ENCODE measurements around the gene GPR15LG. TPM values are rescaled to one million over a fixed set of nuclear protein-coding genes. Genes with fewer than 3 reads are reported as not detected.
"Not testable (repeated sequence)": the region's sequence is repeated elsewhere in the genome, so short reads cannot be mapped to it uniquely, and the experiment has no call there.

GPR15LG gene
- not detected for polyA plus RNA-seq (2013, experiment 1 of 2)
- polyA plus RNA-seq (2013, experiment 2 of 2) = not detected

DNA sequence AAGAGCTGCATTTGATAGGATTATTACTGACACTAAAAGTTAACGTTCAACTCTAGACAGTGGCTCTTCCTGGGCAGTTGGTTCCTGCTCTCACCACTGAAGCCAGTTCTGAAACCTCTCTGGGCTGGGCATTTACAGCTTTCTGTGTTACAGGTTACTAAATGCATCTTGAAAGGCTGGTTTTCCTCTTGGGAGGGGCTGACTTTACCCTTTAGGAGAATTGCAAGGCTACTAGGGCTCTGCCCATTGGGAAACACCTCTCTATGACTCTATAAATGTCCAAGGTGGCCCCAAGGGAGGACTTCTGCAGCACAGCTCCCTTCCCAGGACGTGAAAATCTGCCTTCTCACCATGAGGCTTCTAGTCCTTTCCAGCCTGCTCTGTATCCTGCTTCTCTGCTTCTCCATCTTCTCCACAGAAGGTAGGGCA, at the start of gene GPR15LG:
Gene GPR15LG, plus strand, starts transcription at position 301 of the 429 bp plus-strand sequence. Its CDS starts 51 bp downstream, at position 352.
- no peak within 1 kb of the TSS for H3K27ac ChIP-seq (ENCODE audit: low read depth, low read length, severe bottlenecking)
- WGBS, 2 experiments (ENCODE audit: insufficient coverage in 2 of 2) = 80 to 100% methylated on average over 1 to 2 of the region's 2 CpGs
- H3K4me1 ChIP-seq (ENCODE audit: control insufficient read depth, insufficient read depth, low read length, poor library complexity, severe bottlenecking) = no peaks in the 10 kb centered on the region

DNA sequence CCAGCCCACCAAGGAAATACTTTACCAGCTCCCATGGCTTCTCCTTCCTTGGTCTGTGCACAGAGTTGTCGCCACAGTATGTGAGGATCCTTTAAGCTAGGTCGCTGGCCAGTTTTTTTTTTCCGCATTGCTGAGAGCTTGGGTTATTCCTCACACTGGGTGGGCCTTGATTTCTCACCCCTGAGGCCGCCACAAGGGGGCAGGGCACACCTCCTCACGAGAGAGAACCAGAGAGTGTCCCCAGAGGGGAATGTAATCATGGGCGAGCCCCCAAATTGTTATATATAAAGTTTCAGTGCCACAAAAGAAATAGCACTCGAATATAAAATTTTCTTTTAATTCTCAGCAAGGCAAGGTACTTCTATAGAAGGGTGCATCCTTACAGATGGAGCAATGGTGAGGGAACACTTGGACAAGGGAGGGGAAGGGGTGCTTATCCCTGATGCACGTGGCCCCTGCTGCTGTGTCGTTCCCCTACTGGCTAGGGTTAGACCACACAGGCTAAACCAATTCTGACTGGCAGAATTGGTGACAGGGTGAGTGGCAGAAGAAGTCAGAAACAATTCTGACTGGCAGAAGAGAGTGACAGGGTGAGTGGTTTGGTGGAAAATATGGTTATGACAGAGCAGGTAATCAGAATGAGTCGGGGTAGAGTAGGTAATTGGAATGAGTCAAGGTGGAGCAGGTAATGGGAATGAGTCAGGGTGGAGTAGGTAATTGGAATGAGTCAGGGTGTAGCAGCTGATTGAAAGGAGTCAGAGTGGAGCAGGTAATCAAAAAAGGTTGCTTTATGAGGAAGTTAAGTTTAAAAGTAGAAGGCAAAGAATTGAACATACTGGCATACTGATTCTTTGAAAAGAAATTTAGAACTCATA, 47.5 kb upstream of the GPR15LG start:
- not testable (repeated sequence) for H3K4me3 ChIP-seq (ENCODE audit: extremely low read depth, insufficient read depth, low read length, poor library complexity, severe bottlenecking); H3K27ac ChIP-seq (ENCODE audit: low read depth, low read length, severe bottlenecking); H3K4me1 ChIP-seq (ENCODE audit: control insufficient read depth, insufficient read depth, low read length, poor library complexity, severe bottlenecking); H3K36me3 ChIP-seq (ENCODE audit: control insufficient read depth, insufficient read depth, low read length)
- WGBS, 2 experiments (ENCODE audit: insufficient coverage in 2 of 2) = 79 to 86% methylated on average over 4 to 6 of the region's 10 CpGs
- H3K9me3 ChIP-seq (ENCODE audit: control insufficient read depth, low read length) = peaks cover 11% of the 10 kb centered on the region

More for the DNA sequence above, at the start of gene GPR15LG:
- no peaks in the 10 kb centered on the region for H3K36me3 ChIP-seq (ENCODE audit: control insufficient read depth, insufficient read depth, low read length)
- H3K9me3 ChIP-seq (ENCODE audit: control insufficient read depth, low read length) = no peaks in the 10 kb centered on the region
- no peak within 1 kb of the TSS for H3K4me3 ChIP-seq (ENCODE audit: extremely low read depth, insufficient read depth, low read length, poor library complexity, severe bottlenecking)

DNA sequence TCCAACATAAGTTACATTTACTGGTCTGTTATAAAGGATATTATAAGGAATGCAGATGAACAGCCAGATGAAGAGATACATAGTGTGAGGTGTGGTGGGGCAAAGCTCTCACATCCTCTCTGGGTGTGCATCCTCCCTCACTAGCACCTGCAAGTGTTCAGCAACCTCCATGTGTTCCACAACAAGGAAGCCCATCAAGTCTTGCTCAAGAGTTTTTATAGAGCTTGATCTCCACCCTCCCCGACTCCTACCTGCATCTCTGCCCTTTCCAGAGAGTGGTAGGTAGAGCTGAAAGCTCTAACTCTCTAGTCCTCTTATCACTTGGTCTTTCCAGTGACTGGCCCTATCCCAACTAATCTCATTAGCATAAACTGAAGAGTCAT, 46.8 kb upstream of the GPR15LG start:
- H3K4me3 ChIP-seq (ENCODE audit: extremely low read depth, insufficient read depth, low read length, poor library complexity, severe bottlenecking) = no peak overlapping the region
- peaks cover 11% of the 10 kb centered on the region for H3K9me3 ChIP-seq (ENCODE audit: control insufficient read depth, low read length)
- H3K27ac ChIP-seq (ENCODE audit: low read depth, low read length, severe bottlenecking) = no peak overlapping the region
- 100% methylated on average over 1 of the region's 1 CpG; no CpG with 5 or more reads in 1 of the 2 experiments for WGBS, 2 experiments (ENCODE audit: insufficient coverage in 2 of 2)
- no peaks in the 10 kb centered on the region for H3K4me1 ChIP-seq (ENCODE audit: control insufficient read depth, insufficient read depth, low read length, poor library complexity, severe bottlenecking)
- H3K36me3 ChIP-seq (ENCODE audit: control insufficient read depth, insufficient read depth, low read length) = no peaks in the 10 kb centered on the region

DNA sequence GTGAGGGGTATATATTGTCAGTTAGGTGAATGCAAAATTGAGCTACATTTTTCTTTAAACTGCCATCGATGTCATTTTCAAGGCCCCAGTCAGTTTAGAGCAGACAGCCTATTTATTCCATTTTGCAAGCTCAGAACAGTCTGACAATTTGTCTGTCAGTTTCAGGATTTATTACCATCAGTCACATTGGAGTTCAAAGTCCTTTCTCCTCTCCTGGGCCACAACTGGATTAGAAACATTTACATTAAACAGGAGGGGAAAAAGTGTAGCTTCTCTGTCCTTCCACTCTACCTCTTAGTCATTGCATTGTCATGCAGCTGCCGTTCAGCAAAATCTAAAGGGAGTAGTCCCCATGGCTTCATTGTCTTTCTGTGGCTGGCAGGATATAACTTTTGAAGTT, 37.8 kb upstream of the GPR15LG start:
- Histone ChIP-seq H3K9me3 (ENCODE audit: control insufficient read depth, low read length) (no peaks in the 10 kb centered on the region), H3K4me1 (ENCODE audit: control insufficient read depth, insufficient read depth, low read length, poor library complexity, severe bottlenecking) (no peaks in the 10 kb centered on the region), H3K36me3 (ENCODE audit: control insufficient read depth, insufficient read depth, low read length) (no peaks in the 10 kb centered on the region), H3K4me3 (ENCODE audit: extremely low read depth, insufficient read depth, low read length, poor library complexity, severe bottlenecking) (no peak overlapping the region), H3K27ac (ENCODE audit: low read depth, low read length, severe bottlenecking) (no peak overlapping the region)
- 76% methylated on average over 2 of the region's 2 CpGs; no CpG with 5 or more reads in 1 of the 2 experiments for whole genome bisulfite sequencing, 2 experiments (ENCODE audit: insufficient coverage in 2 of 2)

DNA sequence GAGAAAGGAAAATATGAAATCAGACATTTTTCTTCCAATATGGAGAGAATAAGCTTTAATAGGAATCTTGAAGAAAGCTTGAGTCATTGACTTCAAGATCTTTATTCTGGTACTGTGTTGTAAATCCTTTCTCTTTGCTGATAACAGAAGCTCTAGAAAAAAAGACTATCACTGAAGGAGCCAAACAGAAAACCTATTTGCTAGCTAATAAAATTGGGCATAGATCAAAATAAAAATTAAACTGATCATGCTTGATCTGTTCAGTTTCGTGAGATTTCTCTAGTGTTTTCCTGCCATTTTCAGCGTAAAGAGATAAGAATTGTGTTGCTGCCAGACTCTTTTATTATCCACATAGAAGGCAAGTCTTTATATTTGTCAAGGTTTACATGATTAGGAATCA, 35.8 kb upstream of the GPR15LG start:
- Histone ChIP-seq H3K4me1 (ENCODE audit: control insufficient read depth, insufficient read depth, low read length, poor library complexity, severe bottlenecking) (no peaks in the 10 kb centered on the region), H3K9me3 (ENCODE audit: control insufficient read depth, low read length) (no peaks in the 10 kb centered on the region), H3K27ac (ENCODE audit: low read depth, low read length, severe bottlenecking) (no peak overlapping the region), H3K4me3 (ENCODE audit: extremely low read depth, insufficient read depth, low read length, poor library complexity, severe bottlenecking) (no peak overlapping the region), H3K36me3 (ENCODE audit: control insufficient read depth, insufficient read depth, low read length) (peaks cover 15% of the 10 kb centered on the region)
- WGBS, 2 experiments (ENCODE audit: insufficient coverage in 2 of 2) = no CpG with 5 or more reads among the region's 2 CpGs

DNA sequence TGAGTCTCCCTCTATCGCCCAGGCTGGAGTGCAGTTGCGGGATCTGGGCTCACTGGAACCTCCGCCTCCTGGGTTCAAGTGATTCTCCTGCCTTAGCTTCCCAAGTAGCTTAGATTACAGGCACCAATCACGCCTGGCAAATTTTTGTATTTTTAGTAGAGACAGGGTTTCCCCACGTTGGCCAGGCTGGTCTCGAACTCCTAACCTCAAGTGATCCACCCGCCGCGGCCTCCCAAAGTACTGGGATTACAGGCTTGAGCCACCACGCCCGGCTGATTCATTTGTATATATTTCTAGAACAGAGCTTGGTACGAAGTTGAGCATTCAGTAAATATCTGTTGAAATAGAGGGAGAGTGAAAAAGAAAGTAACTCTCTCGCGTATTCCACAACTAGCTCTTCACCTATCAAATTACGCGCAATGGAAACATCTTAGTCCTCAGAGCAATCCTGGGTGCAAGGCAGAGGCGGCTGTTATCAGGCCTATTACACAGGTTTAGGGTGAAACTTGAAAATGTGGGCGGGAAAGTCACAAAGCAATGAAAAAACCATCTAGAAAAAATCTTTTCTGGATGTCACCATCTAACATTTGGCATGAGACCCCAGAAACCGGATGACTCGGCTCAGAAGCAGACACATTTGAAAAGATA, 35.0 kb upstream of the GPR15LG start:
- WGBS, 2 experiments (ENCODE audit: insufficient coverage in 2 of 2) = 82 to 91% methylated on average over 8 to 12 of the region's 20 CpGs
- H3K4me1 ChIP-seq (ENCODE audit: control insufficient read depth, insufficient read depth, low read length, poor library complexity, severe bottlenecking) = no peaks in the 10 kb centered on the region
- peaks cover 23% of the 10 kb centered on the region for H3K36me3 ChIP-seq (ENCODE audit: control insufficient read depth, insufficient read depth, low read length)
- no peaks in the 10 kb centered on the region for H3K9me3 ChIP-seq (ENCODE audit: control insufficient read depth, low read length)
- peak overlapping the region; percentile 93 for H3K4me3 ChIP-seq (ENCODE audit: extremely low read depth, insufficient read depth, low read length, poor library complexity, severe bottlenecking)
- peak overlapping the region; percentile 60 for H3K27ac ChIP-seq (ENCODE audit: low read depth, low read length, severe bottlenecking)

DNA sequence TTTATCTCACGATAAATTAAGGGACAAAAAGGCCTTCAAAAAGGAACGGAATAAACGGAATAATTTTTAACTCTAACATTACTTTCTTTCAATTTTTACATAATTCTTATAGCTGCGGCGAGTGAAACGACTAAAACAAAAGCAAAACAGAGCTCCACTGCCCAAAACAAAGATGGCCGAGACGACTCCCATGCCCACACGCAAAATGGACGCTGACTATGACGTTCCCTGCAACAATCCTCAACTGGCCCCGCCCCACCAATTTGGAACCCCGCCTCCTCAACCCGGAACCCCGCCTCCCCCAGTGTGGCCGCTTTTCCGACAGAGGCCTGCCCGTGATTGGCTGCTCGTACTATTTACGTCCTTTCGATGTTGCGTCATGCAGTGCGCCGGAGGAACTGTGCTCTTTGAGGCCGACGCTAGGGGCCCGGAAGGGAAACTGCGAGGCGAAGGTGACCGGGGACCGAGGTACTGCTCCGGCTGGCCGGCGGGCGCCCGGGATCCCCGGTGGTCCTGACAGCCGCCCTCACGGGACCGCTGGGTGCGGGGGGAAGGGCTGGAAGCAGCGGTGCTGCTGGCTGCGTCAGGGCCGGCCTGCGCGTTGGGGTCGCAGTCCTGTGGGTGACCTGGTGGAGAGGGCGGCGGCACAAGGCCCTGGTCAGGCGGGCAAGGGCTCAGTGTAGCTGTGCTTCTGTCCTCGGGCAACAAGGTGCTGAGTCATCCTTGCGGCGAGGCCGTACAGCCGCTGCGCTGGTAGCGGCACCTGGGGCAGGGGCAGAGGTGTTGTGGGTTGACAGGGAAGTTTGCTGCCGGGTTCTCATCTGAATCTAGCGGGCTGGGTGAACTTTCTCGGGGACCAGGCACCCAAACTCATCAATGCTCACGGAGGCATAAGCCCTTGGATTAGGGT, 34.2 kb upstream of the GPR15LG start, which contains the start of gene GHITM:
Gene GHITM, plus strand, starts transcription at position 384 of the 910 bp plus-strand sequence. CDS start 1,992 bp downstream, outside the sequence.
- no peaks in the 10 kb centered on the region for H3K9me3 ChIP-seq (ENCODE audit: control insufficient read depth, low read length)
- peaks cover 30% of the 10 kb centered on the region for H3K36me3 ChIP-seq (ENCODE audit: control insufficient read depth, insufficient read depth, low read length)
- H3K4me1 ChIP-seq (ENCODE audit: control insufficient read depth, insufficient read depth, low read length, poor library complexity, severe bottlenecking) = no peaks in the 10 kb centered on the region
- peak within 1 kb of the TSS; percentile 95 for H3K27ac ChIP-seq (ENCODE audit: low read depth, low read length, severe bottlenecking)
- peak within 1 kb of the TSS; percentile 93 for H3K4me3 ChIP-seq (ENCODE audit: extremely low read depth, insufficient read depth, low read length, poor library complexity, severe bottlenecking)
- WGBS, 2 experiments (ENCODE audit: insufficient coverage in 2 of 2) = 2% methylated on average over 35 to 46 of the region's 61 CpGs

DNA sequence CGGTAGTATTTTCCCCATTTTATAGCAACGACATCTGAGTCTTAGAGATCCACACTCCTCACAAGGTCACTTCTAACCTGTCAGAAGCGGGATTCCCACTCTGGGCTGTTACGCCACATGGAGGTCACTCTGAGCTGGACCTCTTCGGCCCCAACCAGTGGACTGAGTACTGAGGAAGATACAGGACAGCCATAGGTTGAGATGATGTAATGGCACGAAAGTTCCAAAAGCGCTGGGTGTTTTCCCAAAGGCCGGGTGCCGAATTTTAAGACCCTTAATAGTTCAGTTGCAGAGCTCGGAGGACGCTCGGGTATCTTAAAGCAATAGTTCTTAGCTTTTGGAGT, 33.6 kb upstream of the GPR15LG start:
- Histone ChIP-seq H3K4me1 (ENCODE audit: control insufficient read depth, insufficient read depth, low read length, poor library complexity, severe bottlenecking) (no peaks in the 10 kb centered on the region), H3K36me3 (ENCODE audit: control insufficient read depth, insufficient read depth, low read length) (peaks cover 36% of the 10 kb centered on the region), H3K4me3 (ENCODE audit: extremely low read depth, insufficient read depth, low read length, poor library complexity, severe bottlenecking) (peak overlapping the region; percentile 93), H3K27ac (ENCODE audit: low read depth, low read length, severe bottlenecking) (peak overlapping the region; percentile 95), H3K9me3 (ENCODE audit: control insufficient read depth, low read length) (no peaks in the 10 kb centered on the region)
- WGBS, 2 experiments (ENCODE audit: insufficient coverage in 2 of 2) = 11 to 13% methylated on average over 8 to 9 of the region's 12 CpGs

DNA sequence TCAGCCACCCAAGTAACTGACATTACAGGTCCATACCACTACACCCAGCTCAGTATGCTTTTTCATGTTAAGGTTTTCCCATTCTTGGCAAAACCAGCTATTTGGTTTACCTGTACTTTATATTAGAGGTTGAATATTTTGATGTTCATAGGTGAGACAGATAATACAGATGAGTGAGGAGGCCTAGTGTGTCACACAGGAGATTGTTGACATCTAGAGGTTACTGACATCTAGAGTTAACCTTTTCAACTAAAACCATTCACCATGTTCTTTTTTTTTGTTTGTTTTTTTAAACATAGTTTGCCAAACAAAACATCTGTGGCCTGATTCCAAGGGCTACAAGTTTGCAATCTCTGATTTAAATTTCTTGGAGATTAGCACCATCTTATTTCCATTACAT, 26.3 kb upstream of the GPR15LG start:
- Histone ChIP-seq H3K4me1 (ENCODE audit: control insufficient read depth, insufficient read depth, low read length, poor library complexity, severe bottlenecking) (no peaks in the 10 kb centered on the region), H3K4me3 (ENCODE audit: extremely low read depth, insufficient read depth, low read length, poor library complexity, severe bottlenecking) (no peak overlapping the region), H3K9me3 (ENCODE audit: control insufficient read depth, low read length) (no peaks in the 10 kb centered on the region), H3K36me3 (ENCODE audit: control insufficient read depth, insufficient read depth, low read length) (peaks cover 82% of the 10 kb centered on the region), H3K27ac (ENCODE audit: low read depth, low read length, severe bottlenecking) (no peak overlapping the region)

DNA sequence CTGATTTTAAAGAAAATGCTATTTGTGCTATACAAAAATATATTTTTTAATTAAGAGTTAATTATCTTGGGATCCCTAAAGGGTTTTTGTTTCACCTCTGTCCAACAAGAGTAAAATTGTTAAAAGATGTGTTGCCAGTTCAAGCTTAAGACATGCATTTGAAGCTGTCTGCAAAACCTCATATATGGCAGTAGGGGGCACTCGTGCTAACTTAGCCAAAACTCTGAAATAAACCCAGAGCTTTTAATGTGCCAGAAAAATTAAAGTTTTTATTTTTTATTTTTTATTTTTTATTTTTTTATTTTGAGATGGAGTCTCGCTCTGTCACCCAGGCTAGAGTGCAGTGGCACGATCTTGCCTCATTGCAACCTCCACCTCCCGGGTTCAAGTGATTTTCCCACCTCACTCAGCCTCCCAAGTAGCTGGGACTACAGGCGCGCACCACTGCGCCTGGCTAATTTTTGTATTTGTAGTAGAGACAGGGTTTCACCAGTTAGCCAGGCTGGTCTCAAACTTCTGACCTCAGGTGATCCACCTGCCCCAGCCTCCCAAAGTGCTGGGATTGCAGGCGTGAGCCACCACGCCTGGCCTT, 25.5 kb upstream of the GPR15LG start:
- not testable (repeated sequence) for H3K9me3 ChIP-seq (ENCODE audit: control insufficient read depth, low read length); H3K4me3 ChIP-seq (ENCODE audit: extremely low read depth, insufficient read depth, low read length, poor library complexity, severe bottlenecking); H3K27ac ChIP-seq (ENCODE audit: low read depth, low read length, severe bottlenecking); H3K4me1 ChIP-seq (ENCODE audit: control insufficient read depth, insufficient read depth, low read length, poor library complexity, severe bottlenecking)
- 80 to 100% methylated on average over 1 to 4 of the region's 9 CpGs for WGBS, 2 experiments (ENCODE audit: insufficient coverage in 2 of 2)
- peaks cover 81% of the 10 kb centered on the region for H3K36me3 ChIP-seq (ENCODE audit: control insufficient read depth, insufficient read depth, low read length)

Data from mesodermal cell (in vitro differentiated cells).